Immature natural killer cell (primary cell): ENCODE measurements around the gene GALNTL6. TPM values are rescaled to one million over a fixed set of nuclear protein-coding genes. Genes with fewer than 3 reads are reported as not detected.
"Not testable (repeated sequence)": the region's sequence is repeated elsewhere in the genome, so short reads cannot be mapped to it uniquely, and the experiment has no call there.

Experiments used
- DNase-seq, 3 donors: peaks; one replicate each; pipeline ENCODE4 v3.0.0; 2022; ENCODE audit warnings: mixed read lengths in 1 of 3
- H3K27ac Mint-ChIP-seq, 6 donors: one replicate each; pipeline ENCODE4 v1.8.0; 2020; ENCODE audit warnings: mixed read lengths in 6 of 6, mild to moderate bottlenecking in 5 of 6, inconsistent platforms in 4 of 6, moderate library complexity in 3 of 6
- H3K27me3 Mint-ChIP-seq, 3 donors: one replicate each; pipeline ENCODE4 v1.8.0; 2020 to 2021; ENCODE audit warnings: low read depth in 3 of 3, mild to moderate bottlenecking in 3 of 3, mixed read lengths in 3 of 3, moderate library complexity in 3 of 3, inconsistent platforms in 1 of 3
- H3K36me3 Mint-ChIP-seq, 3 donors: one replicate each; pipeline ENCODE4 v1.8.0; 2020; ENCODE audit warnings: mixed read lengths in 3 of 3, inconsistent platforms in 2 of 3, mild to moderate bottlenecking in 2 of 3
- H3K4me1 Mint-ChIP-seq, 2 donors: one replicate each; pipeline ENCODE4 v1.8.0; 2020; ENCODE audit warnings: inconsistent platforms in 2 of 2, mild to moderate bottlenecking in 2 of 2, mixed read lengths in 2 of 2, moderate library complexity in 1 of 2
- H3K4me3 Mint-ChIP-seq, 5 donors: one replicate each; pipeline ENCODE4 v1.8.0; 2020; ENCODE audit warnings: mild to moderate bottlenecking in 5 of 5, mixed read lengths in 5 of 5, inconsistent platforms in 3 of 5, moderate library complexity in 3 of 5
- H3K9me3 Mint-ChIP-seq, 6 donors: one replicate each; pipeline ENCODE4 v1.8.0; 2020; ENCODE audit warnings: mild to moderate bottlenecking in 6 of 6, mixed read lengths in 6 of 6, inconsistent platforms in 4 of 6, moderate library complexity in 3 of 6
- polyA plus RNA-seq, 3 donors: library from polyadenylated mRNA; unstranded; fragments of 300-500 nt; fragmentation: Illumina TruSeq; gene quantifications; one replicate each; pipeline ENCODE4 v1.2.3, GENCODE V29; 2021

The GALNTL6 gene
- polyA plus RNA-seq, 3 donors from 2014 or later: not detected

GRCh38 chr4:172974586-172974985 lies 1161.4 kb downstream of the GALNTL6 start:
- DNase-seq: no peak
- Mint-ChIP-seq H3K4me1 (no peaks in the 10 kb centered on the region), H3K27ac (no peak overlapping the region), H3K27me3 (peaks cover 0 to 4% (median 1%) of the 10 kb centered on the region in 3 donors), H3K9me3 (peaks cover 3 to 20% (median 8%) of the 10 kb centered on the region in 6 donors), H3K36me3 (peaks cover 0 to 5% (median 0%) of the 10 kb centered on the region in 3 donors), H3K4me3 (no peak overlapping the region)

DNA sequence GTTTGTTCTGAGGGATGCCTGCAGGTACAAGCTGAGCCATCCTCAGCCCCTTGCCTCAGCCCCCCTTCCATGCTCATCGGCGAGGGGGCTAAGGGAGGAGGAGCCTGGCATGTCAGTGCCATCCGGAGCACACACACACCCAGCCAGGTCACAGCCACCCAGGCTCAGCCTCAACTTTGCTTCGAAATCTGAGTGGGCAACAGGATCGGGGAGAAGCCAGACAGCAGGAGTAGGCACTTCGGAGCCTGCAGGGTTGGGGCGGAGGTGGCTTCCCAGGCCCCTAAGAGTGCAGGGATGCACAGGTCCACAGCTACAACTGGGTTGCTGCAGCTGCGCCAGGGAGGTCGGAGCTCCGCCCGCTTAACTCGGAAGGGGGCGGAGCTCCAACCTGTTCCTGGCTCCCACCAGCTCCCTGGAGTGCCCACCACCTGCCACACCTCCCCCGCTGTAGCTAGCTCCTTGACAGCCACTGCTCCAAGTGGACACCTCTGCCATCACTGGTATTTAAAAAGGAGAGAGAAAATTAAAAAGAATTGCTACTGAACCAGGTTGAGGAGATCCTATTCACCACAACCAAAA lies 1162.5 kb downstream of the GALNTL6 start:
- H3K27ac Mint-ChIP-seq: no peak overlapping the region
- DNase-seq: no peak
- H3K9me3 Mint-ChIP-seq: peaks cover 0 to 9% (median 0%) of the 10 kb centered on the region in 6 donors
- H3K4me1 Mint-ChIP-seq: no peaks in the 10 kb centered on the region
- no peak overlapping the region for H3K4me3 Mint-ChIP-seq
- H3K36me3 Mint-ChIP-seq: no peaks in the 10 kb centered on the region
- peaks cover 0 to 3% (median 1%) of the 10 kb centered on the region in 3 donors for H3K27me3 Mint-ChIP-seq

GRCh38 chr4:172977491-172978041 lies 1164.4 kb downstream of the GALNTL6 start:
- not testable (repeated sequence) for H3K27ac Mint-ChIP-seq, H3K27me3 Mint-ChIP-seq, H3K9me3 Mint-ChIP-seq, DNase-seq, H3K4me1 Mint-ChIP-seq, H3K4me3 Mint-ChIP-seq, H3K36me3 Mint-ChIP-seq

- Mint-ChIP-seq H3K27ac (no peak overlapping the region), H3K4me1 (no peaks in the 10 kb centered on the region), H3K27me3 (peaks cover 0 to 3% (median 3%) of the 10 kb centered on the region in 3 donors), H3K4me3 (no peak overlapping the region), H3K9me3 (no peaks in the 10 kb centered on the region), H3K36me3 (no peaks in the 10 kb centered on the region)
- DNase-seq: no peak
These were observed 1165.6 kb downstream of the GALNTL6 start for GRCh38 chr4:172978848-172979247.

DNA sequence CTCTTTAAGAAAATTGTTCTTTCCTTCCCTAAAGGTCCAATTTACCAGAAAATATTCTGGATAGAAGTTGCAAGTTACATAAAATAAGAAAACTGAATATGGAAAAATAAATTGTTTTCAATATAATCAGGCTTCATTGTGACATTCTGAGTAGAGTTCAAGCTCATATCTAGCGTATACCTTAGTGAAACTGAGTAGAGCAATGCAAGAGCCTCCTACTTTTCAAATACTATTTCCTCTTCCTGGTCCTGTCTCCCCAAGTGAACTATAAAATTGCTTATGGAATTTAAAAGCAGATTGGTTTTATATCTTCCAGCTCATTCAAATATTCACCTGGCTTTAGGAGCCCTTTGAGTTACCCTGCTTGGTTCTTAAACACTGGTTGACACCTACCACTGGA lies 1166.1 kb downstream of the GALNTL6 start:
- no peaks in the 10 kb centered on the region for H3K4me1 Mint-ChIP-seq
- no peaks in the 10 kb centered on the region for H3K36me3 Mint-ChIP-seq
- no peak for DNase-seq
- H3K27ac Mint-ChIP-seq: no peak overlapping the region
- H3K4me3 Mint-ChIP-seq: no peak overlapping the region
- H3K9me3 Mint-ChIP-seq: no peaks in the 10 kb centered on the region
- peaks cover 0 to 3% (median 3%) of the 10 kb centered on the region in 3 donors for H3K27me3 Mint-ChIP-seq

DNA sequence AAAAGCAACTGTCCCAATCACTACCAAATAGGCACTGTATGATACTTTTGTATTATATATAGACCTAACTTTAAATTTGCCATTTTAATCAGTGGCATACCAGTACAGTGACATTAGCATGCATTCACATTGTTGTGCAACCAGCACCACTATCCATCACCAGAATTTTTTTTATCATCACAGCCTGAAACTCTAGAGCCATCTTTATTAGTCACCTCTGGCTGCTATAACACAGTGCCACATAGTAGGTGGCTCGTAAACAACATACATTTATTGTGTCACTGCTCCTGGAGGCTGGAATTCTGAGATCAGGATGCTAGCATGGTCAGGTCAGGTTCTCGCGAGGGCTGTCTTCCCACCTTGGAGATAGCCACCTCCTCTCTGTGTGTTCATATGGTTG lies 1167.0 kb downstream of the GALNTL6 start:
- no peak overlapping the region for H3K27ac Mint-ChIP-seq
- no peak for DNase-seq
- H3K4me1 Mint-ChIP-seq: no peaks in the 10 kb centered on the region
- no peaks in the 10 kb centered on the region for H3K36me3 Mint-ChIP-seq
- H3K9me3 Mint-ChIP-seq: no peaks in the 10 kb centered on the region
- no peak overlapping the region for H3K4me3 Mint-ChIP-seq
- peaks cover 0 to 3% (median 3%) of the 10 kb centered on the region in 3 donors for H3K27me3 Mint-ChIP-seq

DNA sequence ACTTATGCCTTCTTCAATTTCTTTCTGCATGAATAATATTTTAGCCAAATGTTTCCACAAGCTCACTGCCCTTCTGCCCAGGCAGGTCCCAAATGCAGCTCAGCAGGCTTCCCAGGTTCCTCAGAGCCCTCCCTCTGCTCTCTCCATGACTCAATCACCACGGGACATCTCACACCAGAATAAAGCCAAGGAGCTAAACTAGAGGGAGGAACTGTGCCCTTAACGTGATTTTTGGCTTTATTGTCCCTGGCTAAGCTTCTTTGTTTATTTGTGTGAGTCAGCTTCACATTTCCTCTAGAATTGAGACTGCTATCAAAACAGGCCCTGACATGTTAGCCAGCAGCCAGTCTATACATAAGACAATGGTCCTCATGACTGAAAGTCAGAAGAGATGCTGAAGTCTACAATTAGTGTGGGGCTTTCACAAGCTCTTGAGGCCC lies 1169.0 kb downstream of the GALNTL6 start:
- H3K27ac Mint-ChIP-seq: no peak overlapping the region
- no peaks in the 10 kb centered on the region for H3K4me1 Mint-ChIP-seq
- H3K4me3 Mint-ChIP-seq: no peak overlapping the region
- peaks cover 0 to 3% (median 3%) of the 10 kb centered on the region in 3 donors for H3K27me3 Mint-ChIP-seq
- DNase-seq: no peak
- H3K9me3 Mint-ChIP-seq: no peaks in the 10 kb centered on the region
- no peaks in the 10 kb centered on the region for H3K36me3 Mint-ChIP-seq

DNA sequence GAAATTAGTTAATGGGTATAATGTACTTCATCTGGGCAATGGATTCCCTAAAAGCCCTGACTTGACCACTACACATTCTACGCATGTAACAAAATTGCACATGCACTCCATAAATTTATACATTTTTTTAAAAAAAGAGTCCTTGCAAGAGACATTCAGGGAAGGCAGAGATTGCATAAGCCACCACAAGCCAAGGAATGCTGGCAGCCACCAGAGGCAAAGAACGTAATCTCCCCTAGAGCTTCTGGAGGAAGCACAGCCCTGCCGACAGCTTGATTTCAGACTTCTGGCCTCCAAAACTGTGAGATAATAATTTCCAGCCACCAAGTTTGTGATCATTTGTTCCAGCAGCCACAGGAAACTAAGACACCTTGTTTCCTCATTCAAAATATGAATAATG lies 1169.8 kb downstream of the GALNTL6 start:
- peaks cover 0 to 2% (median 0%) of the 10 kb centered on the region in 6 donors for H3K9me3 Mint-ChIP-seq
- H3K4me1 Mint-ChIP-seq: no peaks in the 10 kb centered on the region
- no peak overlapping the region for H3K4me3 Mint-ChIP-seq
- H3K36me3 Mint-ChIP-seq: no peaks in the 10 kb centered on the region
- peaks cover 0 to 3% (median 2%) of the 10 kb centered on the region in 3 donors for H3K27me3 Mint-ChIP-seq
- DNase-seq: no peak
- no peak overlapping the region for H3K27ac Mint-ChIP-seq

DNA sequence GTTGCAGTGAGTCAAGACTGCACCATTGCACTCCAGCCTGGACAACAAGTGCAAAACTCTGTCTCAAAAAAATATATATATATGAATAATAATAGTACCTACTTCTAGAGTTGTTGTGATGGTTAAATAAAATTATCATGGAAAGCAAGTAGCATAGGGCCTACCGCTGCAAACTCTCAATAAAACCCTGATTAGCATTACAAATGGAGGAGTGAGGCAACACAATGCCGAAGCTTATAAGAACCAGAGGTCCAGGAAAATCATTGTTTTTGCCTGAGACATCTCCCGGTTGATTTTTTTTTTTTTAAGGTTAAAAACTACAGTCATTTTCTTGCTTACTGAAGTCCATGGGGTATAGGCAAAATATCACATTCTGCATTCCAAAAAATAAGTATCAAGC lies 1170.4 kb downstream of the GALNTL6 start:
- Mint-ChIP-seq H3K36me3 (no peaks in the 10 kb centered on the region), H3K27me3 (peaks cover 0 to 2% (median under 1%) of the 10 kb centered on the region in 3 donors), H3K4me1 (no peaks in the 10 kb centered on the region), H3K9me3 (peaks cover 0 to 5% (median 0%) of the 10 kb centered on the region in 6 donors), H3K27ac (no peak overlapping the region), H3K4me3 (no peak overlapping the region)
- DNase-seq: no peak

DNA sequence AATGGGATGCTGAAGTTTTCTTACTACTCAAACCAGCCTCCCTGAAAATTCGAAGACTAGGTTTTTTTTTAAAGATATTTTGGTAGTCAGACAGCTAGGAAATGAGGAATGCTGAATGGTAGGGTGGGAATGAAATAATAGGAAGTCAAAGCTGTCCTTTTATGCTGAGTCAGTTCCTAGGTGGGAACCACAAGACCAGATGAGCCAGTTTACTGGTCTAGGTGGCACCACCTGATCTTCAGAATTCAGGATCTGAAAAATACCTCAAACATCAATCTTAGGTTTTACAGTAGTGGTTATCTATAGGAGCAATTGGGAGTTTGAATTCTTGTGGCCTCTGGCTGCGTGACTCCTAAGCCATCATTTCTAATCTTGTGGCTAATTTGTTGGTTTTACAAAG lies 1172.3 kb downstream of the GALNTL6 start:
- Mint-ChIP-seq H3K27ac (no peak overlapping the region), H3K9me3 (peaks cover 0 to 5% (median 0%) of the 10 kb centered on the region in 6 donors), H3K4me3 (no peak overlapping the region), H3K36me3 (no peaks in the 10 kb centered on the region), H3K27me3 (peaks cover 0 to 3% (median 0%) of the 10 kb centered on the region in 3 donors), H3K4me1 (no peaks in the 10 kb centered on the region)
- no peak for DNase-seq

DNA sequence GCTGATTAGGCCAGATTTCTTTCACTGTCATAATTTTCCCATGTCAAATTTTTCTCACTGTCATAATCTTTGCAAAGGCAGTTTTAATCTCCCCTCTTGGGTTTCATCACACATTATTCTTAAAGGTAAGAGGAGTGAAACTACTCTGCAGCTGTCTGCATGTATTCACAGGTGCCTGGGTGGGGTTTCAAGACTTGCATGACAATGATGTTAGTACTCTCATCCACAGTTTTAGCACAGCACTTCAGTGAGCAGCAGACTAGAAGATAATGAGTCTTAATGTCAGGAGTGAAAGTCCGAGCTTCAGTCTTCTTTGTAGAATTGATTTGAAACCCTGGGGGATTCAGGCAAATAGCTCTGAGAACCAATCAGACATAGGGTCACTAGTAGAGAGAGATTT lies 1172.9 kb downstream of the GALNTL6 start:
- no peak for DNase-seq
- Mint-ChIP-seq H3K4me1 (no peaks in the 10 kb centered on the region), H3K27ac (no peak overlapping the region), H3K36me3 (no peaks in the 10 kb centered on the region), H3K27me3 (peaks cover 0 to 3% (median 0%) of the 10 kb centered on the region in 3 donors), H3K9me3 (peaks cover 0 to 5% (median 0%) of the 10 kb centered on the region in 6 donors), H3K4me3 (no peak overlapping the region)

GRCh38 chr4:172989984-172990820 lies 1177.0 kb downstream of the GALNTL6 start:
- H3K36me3 Mint-ChIP-seq: no peaks in the 10 kb centered on the region
- H3K4me3 Mint-ChIP-seq: no peak overlapping the region
- no peak overlapping the region for H3K27ac Mint-ChIP-seq
- peaks cover 0 to 3% (median 0%) of the 10 kb centered on the region in 3 donors for H3K27me3 Mint-ChIP-seq
- H3K4me1 Mint-ChIP-seq: no peaks in the 10 kb centered on the region
- H3K9me3 Mint-ChIP-seq: peaks cover 0 to 5% (median 0%) of the 10 kb centered on the region in 6 donors
- no peak for DNase-seq

- no peak for DNase-seq
- peaks cover 0 to 3% (median 0%) of the 10 kb centered on the region in 3 donors for H3K27me3 Mint-ChIP-seq
These were observed 1179.6 kb downstream of the GALNTL6 start for GRCh38 chr4:172992648-172993378.

More at GRCh38 chr4:172992648-172993378, 1179.6 kb downstream of the GALNTL6 start:
- H3K4me1 Mint-ChIP-seq: no peaks in the 10 kb centered on the region
- H3K9me3 Mint-ChIP-seq: peaks cover 0 to 5% (median 0%) of the 10 kb centered on the region in 6 donors
- no peaks in the 10 kb centered on the region for H3K36me3 Mint-ChIP-seq
- no peak overlapping the region for H3K4me3 Mint-ChIP-seq
- no peak overlapping the region for H3K27ac Mint-ChIP-seq
